K562 (cell line): ENCODE results near the gene PTGES3L. TPM values are rescaled to one million over a fixed set of nuclear protein-coding genes. Genes with fewer than 3 reads are reported as not detected.

Source experiments
- ATAC-seq: fragments of 200-7000 bp; cut with Tn5 transposase; 3 replicates; pipeline ENCODE4 v1.9.1; 2020; ENCODE audit warnings: moderate library complexity
- BruUV-seq: library from RNA; stranded (reverse); fragments of 400-500 nt; replicated peaks from 2 replicates; lab custom pipeline; 2021; lab: Mats Ljungman, UMichigan
- CTCF ChIA-PET: fragments of 300-600 bp; formaldehyde crosslinking; extraction: SDS; loops from one replicate; lab custom pipeline; 2021; ENCODE audit warnings: low intra/inter-chr PET ratio; lab: Yijun Ruan, JAX
- POLR2A ChIA-PET: fragments of 300-600, 350-650 bp; sonication (Branson Sonifier 250); formaldehyde crosslinking; extraction: SDS; loops from one replicate; lab custom pipeline; 2021; ENCODE audit warnings: antibody characterized with exemption, inconsistent platforms; lab: Yijun Ruan, JAX
- DNase-seq, 4 experiments: peaks; one replicate each; pipeline versions ENCODE4 v3.0.0 to v3.0.0-alpha.2; 2011 to 2018; ENCODE audit warnings: low spot score in 3 of 4, mixed read lengths in 3 of 4; ENCODE audit errors: extremely low read depth in 1 of 4
- FAIRE-seq: peaks from 2 replicates; lab custom pipeline; 2011; peaks lifted over from hg19 to GRCh38; lab: Jason Lieb, UNC
- H2AFZ ChIP-seq: 2 replicates; pipeline ENCODE4 v1.6.0; 2011; ENCODE audit warnings: low read depth, low read length, control low read depth, inconsistent platforms
- H3K27ac ChIP-seq: fragments of 200-600 bp; 3 replicates; pipeline ENCODE4 v1.8.0; 2011; ENCODE audit warnings: low read depth, mild to moderate bottlenecking, control low read depth, inconsistent platforms, low read length, moderate library complexity, mixed read lengths; ENCODE audit errors: extremely low read depth
- H3K27me3 ChIP-seq, 2 experiments: fragments of 300-600 bp in 1 of 2; 2 replicates in 1 of 2; 3 replicates in 1 of 2; pipeline versions ENCODE4 v1.6.0 to v1.8.0; 2011; ENCODE audit warnings: inconsistent platforms in 2 of 2, low read length in 2 of 2, mild to moderate bottlenecking in 1 of 2, mixed read lengths in 1 of 2, moderate library complexity in 1 of 2; ENCODE audit not compliant: control insufficient read depth in 2 of 2, insufficient read depth in 2 of 2
- H3K36me3 ChIP-seq: fragments of 300-600 bp; 3 replicates; pipeline ENCODE4 v1.8.0; 2011; ENCODE audit warnings: mild to moderate bottlenecking, low read length, inconsistent platforms; ENCODE audit not compliant: control insufficient read depth, insufficient read depth
- H3K4me1 ChIP-seq, 2 experiments: fragments of 200-600 bp in 1 of 2; replicated peaks in 1 of 2; 2 replicates in 1 of 2; 3 replicates in 1 of 2; pipeline versions ENCODE4 v1.5.1 to v1.8.0; 2011; ENCODE audit warnings: inconsistent platforms in 2 of 2, low read length in 2 of 2, mild to moderate bottlenecking in 1 of 2, mixed read lengths in 1 of 2, moderate library complexity in 1 of 2; ENCODE audit not compliant: control insufficient read depth in 2 of 2, insufficient read depth in 2 of 2
- H3K4me2 ChIP-seq: 2 replicates; pipeline ENCODE4 v1.6.1; 2011; ENCODE audit warnings: low read length, control low read depth, inconsistent platforms, mixed read lengths; ENCODE audit not compliant: insufficient read depth
- H3K4me3 ChIP-seq: fragments of 200-600 bp; sonication (generic), shearing (Covaris generic); 2 replicates; pipeline ENCODE4 v1.5.1; 2016; ENCODE audit warnings: control low read depth, inconsistent platforms
- H3K79me2 ChIP-seq: fragments of 200-600 bp; 3 replicates; pipeline ENCODE4 v1.8.0; 2011; ENCODE audit warnings: low read length, inconsistent platforms; ENCODE audit not compliant: control insufficient read depth, insufficient read depth
- H3K9ac ChIP-seq, 2 experiments: 2 replicates each; pipeline versions ENCODE4 v1.6.0 to v1.6.1; 2011; ENCODE audit warnings: low read depth in 2 of 2, low read length in 2 of 2, control low read depth in 1 of 2, inconsistent platforms in 1 of 2, mild to moderate bottlenecking in 1 of 2, mixed read lengths in 1 of 2; ENCODE audit not compliant: insufficient read depth in 1 of 2
- H3K9me1 ChIP-seq: one replicate; pipeline ENCODE4 v1.6.0; 2011; ENCODE audit warnings: inconsistent platforms, mild to moderate bottlenecking, low read length, moderate library complexity; ENCODE audit not compliant: control insufficient read depth, insufficient read depth
- H3K9me3 ChIP-seq: replicated peaks from 2 replicates; pipeline ENCODE4 v1.5.1; 2011; ENCODE audit warnings: low read depth, low read length, inconsistent platforms; ENCODE audit not compliant: control insufficient read depth, insufficient read depth
- H4K20me1 ChIP-seq: replicated peaks from 2 replicates; pipeline ENCODE4 v1.6.1; 2011; ENCODE audit warnings: low read length, inconsistent platforms, mixed read lengths; ENCODE audit not compliant: control insufficient read depth, insufficient read depth
- C11orf30 ChIP-seq: fragments of 450-650 bp; IDR thresholded peaks from 2 replicates; pipeline ENCODE4 v1.6.1; 2016; ENCODE audit warnings: low read depth, mild to moderate bottlenecking
- ETV6 ChIP-seq, 3 experiments: fragments of 150-350 bp in 1 of 3; sonication (generic) in 1 of 3; formaldehyde crosslinking in 1 of 3; IDR thresholded peaks; 2 replicates each; pipeline versions ENCODE4 v1.6.1 to v1.8.0; 2014 to 2022; ENCODE audit warnings: borderline replicate concordance in 2 of 3, low read depth in 2 of 3, antibody characterized with exemption in 1 of 3, low read length in 1 of 3, mild to moderate bottlenecking in 1 of 3, missing genetic modification reagents in 1 of 3
- NFIC ChIP-seq: fragments of 450-650 bp; IDR thresholded peaks from 2 replicates; pipeline ENCODE4 v1.6.1; 2017; ENCODE audit warnings: mild to moderate bottlenecking, inconsistent platforms
- PCBP2 ChIP-seq: fragments of 200-400 bp; formaldehyde crosslinking; IDR thresholded peaks from 2 replicates; pipeline ENCODE4 v1.6.1; 2018; ENCODE audit warnings: low read length, low read depth, mild to moderate bottlenecking, moderate library complexity; ENCODE audit not compliant: poor library complexity, severe bottlenecking
- SETDB1 ChIP-seq: IDR thresholded peaks from one replicate; pipeline ENCODE4 v1.6.1; 2012; ENCODE audit warnings: low read length, control low read depth, inconsistent platforms
- ZNF347 ChIP-seq: fragments of 450-650 bp; formaldehyde crosslinking; IDR thresholded peaks from 2 replicates; pipeline ENCODE4 v1.4.0; 2020; ENCODE audit warnings: low read depth, mild to moderate bottlenecking, moderate library complexity
- ZNF644 ChIP-seq: fragments of 200-800 bp; sonication (Bioruptor generic); IDR thresholded peaks from 2 replicates; pipeline ENCODE4 v1.6.1; 2016; ENCODE audit warnings: low read depth, missing genetic modification characterization, missing compliant biosample characterization
- WGBS: fragments of 100-300 bp; shearing (Covaris generic); methylation state at CpG from one replicate; pipeline ENCODE4 v1.1.6; 2016; ENCODE audit warnings: low coverage, mixed read lengths; ENCODE audit not compliant: insufficient coverage; ENCODE audit errors: missing lambda C conversion rate; 5-methylcytosine and 5-hydroxymethylcytosine counted together
- in situ Hi-C: fragments of 300-500 bp; cut with MboI; formaldehyde crosslinking; loops from 4 replicates; pipeline ENCODE4 v1.15.0; 2018; ENCODE audit warnings: inconsistent platforms, mixed read lengths
- intact Hi-C: fragments of 100-400 bp; cut with micrococcal nuclease; formaldehyde crosslinking; loops from 2 replicates; pipeline ENCODE4 v1.14.2; 2022
- polyA plus RNA-seq, 8 experiments: library from polyadenylated mRNA; depleted of rRNA in 4 of 8; stranded (reverse) in 5 of 8; unstranded in 3 of 8; fragments of >200 nt; fragmentation: Nextera tagmentation in 2 of 8; fragmentation: Illumina TruSeq in 1 of 8; extraction: Ambion mirVana in 2 of 8; extraction: Trizol in 1 of 8; gene quantifications; 2 replicates each; pipeline versions ENCODE4 v1.2.1 to v1.2.3, GENCODE V29; 2011 to 2014; ENCODE audit warnings: inconsistent platforms in 1 of 8, missing spikeins in 1 of 8
- total RNA-seq, 7 experiments: library from RNA; depleted of rRNA in 6 of 7; stranded (reverse); fragments of >200 nt in 6 of 7; fragmentation: Illumina TruSeq in 2 of 7; extraction: Trizol in 2 of 7; gene quantifications; 2 replicates each; pipeline versions ENCODE4 v1.2.1 to v1.2.3, GENCODE V29; 2011 to 2021; ENCODE audit warnings: low replicate concordance in 1 of 7

PTGES3L gene
- total and polyA plus RNA-seq, 9 of the 15 experiments (the other 6 are each of a cell fraction or from before 2014, with no cell fraction given), result 6.0 to 16.0 (median 9.6) TPM

DNA sequence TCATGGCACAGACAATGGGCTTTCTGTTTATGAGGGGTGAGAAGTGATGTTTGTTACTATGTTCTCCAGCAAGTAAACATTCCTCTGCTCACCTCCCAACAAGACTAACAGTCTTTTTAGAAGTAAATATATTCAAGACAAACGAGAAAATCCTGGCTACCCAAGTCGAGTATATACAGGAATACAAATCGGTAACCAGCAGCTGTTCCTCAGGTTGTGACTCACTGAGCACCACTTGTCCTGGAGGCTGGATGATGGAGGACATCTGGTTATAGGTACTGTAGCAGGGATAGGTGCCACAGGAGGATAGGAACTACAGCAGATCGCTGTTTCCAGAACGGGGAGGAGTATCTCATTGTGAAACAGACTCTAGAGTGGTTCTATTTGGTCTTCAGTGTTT, 13.0 kb upstream of the PTGES3L start:
- peaks cover 0 to 8% of the 10 kb centered on the region in 2 experiments; a peak in 2 of 5 replicates for H3K4me1 ChIP-seq
- DNase-seq (no peak), FAIRE-seq (no peak), ATAC-seq (no peak)
- no peak overlapping the region for H3K4me2 ChIP-seq
- no peaks in the 10 kb centered on the region for H3K79me2 ChIP-seq
- peaks cover 63% of the 10 kb centered on the region for H3K36me3 ChIP-seq
- ChIA-PET POLR2A (interaction anchor here (0.6 to 2.2 kb wide), 5 partner anchors 7 to 323 kb away, joined by 3 to 6 read pairs (median 3); no protein-coding TSS in a partner anchor), CTCF (no interaction called here)
- no peaks in the 10 kb centered on the region for H3K9me1 ChIP-seq
- H3K27ac ChIP-seq, result no peak overlapping the region
- no peaks in the 10 kb centered on the region for H3K9me3 ChIP-seq
- no peaks in the 10 kb centered on the region for H4K20me1 ChIP-seq
- 55% methylated on average over 5 of the region's 5 CpGs for WGBS
- H3K4me3 ChIP-seq, result no peak overlapping the region
- no peak for TF ChIP-seq SETDB1
- TF ChIP-seq ETV6 (IDR thresholded peaks at IDR 0.05; ENCODE audit: borderline replicate concordance in 1 of 2, low read depth in 2 of 2, low read length in 1 of 2), result no peak
- no peak for TF ChIP-seq ETV6 (CRISPR knock-in tag; IDR thresholded peaks at IDR 0.05; ENCODE audit: borderline replicate concordance)
- no peak for TF ChIP-seq C11orf30
- TF ChIP-seq ZNF347 (CRISPR knock-in tag), result no peak
- BruUV-seq, result TSS peak; percentile 21
- H2AFZ ChIP-seq, result no peak overlapping the region
- in situ Hi-C loops, result no loop called here
- intact Hi-C loops, result no loop called here
- H3K9ac ChIP-seq, result no peak overlapping the region
- H3K27me3 ChIP-seq, result no peaks in the 10 kb centered on the region

DNA sequence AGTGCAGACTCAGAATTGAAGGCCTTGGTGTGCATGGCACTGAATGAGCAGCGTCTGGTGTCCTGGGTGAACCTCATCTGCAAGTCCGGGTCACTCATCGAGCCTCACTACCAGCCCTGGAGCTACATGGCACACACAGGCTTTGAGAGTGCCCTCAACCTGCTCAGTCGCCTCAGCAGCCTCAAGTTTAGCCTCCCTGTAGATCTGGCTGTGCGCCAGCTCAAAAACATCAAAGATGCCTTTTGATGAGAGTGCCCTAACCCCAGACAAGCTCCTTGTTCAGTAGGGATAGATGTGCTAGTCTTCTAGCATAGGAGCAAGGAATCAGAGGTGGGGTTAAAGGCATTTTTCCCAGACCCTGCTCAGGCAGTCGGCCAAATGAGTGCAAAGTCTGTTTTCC, 11.6 kb upstream of the PTGES3L start:
- no peaks in the 10 kb centered on the region for H3K79me2 ChIP-seq
- no peak for TF ChIP-seq ZNF644
- no peak for TF ChIP-seq PCBP2
- TF ChIP-seq NFIC, result peak; percentile 70

More for the DNA sequence above, 11.6 kb upstream of the PTGES3L start:
- intact Hi-C loops (no loop called here), in situ Hi-C loops (no loop called here)
- no peaks in the 10 kb centered on the region for H3K9me1 ChIP-seq
- DNase-seq (no peak), FAIRE-seq (no peak), ATAC-seq (no peak)
- H3K4me1 ChIP-seq, result no peaks in the 10 kb centered on the region
- H3K36me3 ChIP-seq, result peaks cover 77% of the 10 kb centered on the region
- POLR2A ChIA-PET, result interaction anchor here (0.5 to 2.2 kb wide), 5 partner anchors 13 to 1080 kb away, joined by 3 to 6 read pairs (median 3); no protein-coding TSS in a partner anchor
- H3K4me3 ChIP-seq, result no peak overlapping the region
- H2AFZ ChIP-seq, result no peak overlapping the region
- no peak overlapping the region for H3K9ac ChIP-seq
- 96% methylated on average over 6 of the region's 6 CpGs for WGBS
- no peaks in the 10 kb centered on the region for H3K9me3 ChIP-seq
- H4K20me1 ChIP-seq, result no peaks in the 10 kb centered on the region
- CTCF ChIA-PET, result no interaction called here
- H3K27ac ChIP-seq, result no peak overlapping the region
- no TSS peak for BruUV-seq
- no peaks in the 10 kb centered on the region for H3K27me3 ChIP-seq
- no peak overlapping the region for H3K4me2 ChIP-seq
